NCI-H128 (cell line): Measurements from ENCODE around the gene RAI2.
"Not testable (repeated sequence)": the region's sequence is repeated elsewhere in the genome, so short reads cannot be mapped to it uniquely, and the experiment has no call there.

ENCODE experiments used
- DNase-seq: peaks from one replicate; lab custom pipeline; 2025; ENCODE audit not compliant: unreplicated experiment; lab: John Stamatoyannopoulos, UW

RAI2 gene

DNA sequence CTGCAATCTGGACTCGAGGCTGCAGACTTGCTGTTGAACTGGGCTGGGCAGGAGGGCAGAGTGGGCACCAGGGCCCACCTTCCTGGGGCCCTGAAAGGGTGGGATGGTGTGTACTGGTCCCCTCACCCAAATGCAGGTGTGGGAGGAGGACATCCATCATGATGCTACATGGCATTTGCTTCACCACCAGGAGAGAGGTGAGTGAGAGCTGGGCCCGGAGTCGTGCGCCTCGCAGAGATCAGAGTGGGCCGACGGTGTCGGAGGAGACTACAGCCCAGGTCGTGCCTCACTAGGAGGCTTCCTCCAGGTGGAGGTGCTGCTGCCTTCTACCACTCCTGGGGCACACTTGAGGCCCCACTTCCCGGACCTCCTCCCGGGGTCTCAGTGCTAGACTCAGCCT is 73.5 kb downstream of the RAI2 start:
- DNase-seq = no peak

DNA sequence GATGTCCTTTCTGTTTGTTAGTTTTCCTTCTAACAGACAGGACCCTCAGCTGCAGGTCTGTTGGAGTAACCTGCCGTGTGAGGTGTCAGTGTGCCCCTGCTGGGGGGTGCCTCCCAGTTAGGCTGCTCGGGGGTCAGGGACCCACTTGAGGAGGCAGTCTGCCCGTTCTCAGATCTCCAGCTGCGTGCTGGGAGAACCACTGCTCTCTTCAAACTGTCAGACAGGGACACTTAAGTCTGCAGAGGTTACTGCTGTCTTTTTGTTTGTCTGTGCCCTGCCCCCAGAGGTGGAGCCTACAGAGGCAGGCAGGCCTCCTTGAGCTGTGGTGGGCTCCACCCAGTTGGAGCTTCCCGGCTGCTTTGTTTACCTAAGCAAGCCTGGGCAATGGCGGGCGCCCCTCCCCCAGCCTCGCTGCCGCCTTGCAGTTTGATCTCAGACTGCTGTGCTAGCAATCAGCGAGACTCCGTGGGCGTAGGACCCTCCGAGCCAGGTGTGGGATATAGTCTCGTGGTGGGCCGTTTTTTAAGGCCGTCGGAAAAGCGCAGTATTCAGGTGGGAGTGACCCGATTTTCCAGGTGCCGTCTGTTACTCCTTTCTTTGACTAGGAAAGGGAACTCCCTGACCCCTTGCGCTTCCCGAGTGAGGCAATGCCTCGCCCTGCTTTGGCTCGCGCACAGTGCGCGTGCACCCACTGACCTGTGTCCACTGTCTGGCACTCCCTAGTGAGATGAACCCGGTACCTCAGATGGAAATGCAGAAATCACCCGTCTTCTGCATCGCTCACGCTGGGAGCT is 74.3 kb downstream of the RAI2 start:
- not testable (repeated sequence) for DNase-seq

DNA sequence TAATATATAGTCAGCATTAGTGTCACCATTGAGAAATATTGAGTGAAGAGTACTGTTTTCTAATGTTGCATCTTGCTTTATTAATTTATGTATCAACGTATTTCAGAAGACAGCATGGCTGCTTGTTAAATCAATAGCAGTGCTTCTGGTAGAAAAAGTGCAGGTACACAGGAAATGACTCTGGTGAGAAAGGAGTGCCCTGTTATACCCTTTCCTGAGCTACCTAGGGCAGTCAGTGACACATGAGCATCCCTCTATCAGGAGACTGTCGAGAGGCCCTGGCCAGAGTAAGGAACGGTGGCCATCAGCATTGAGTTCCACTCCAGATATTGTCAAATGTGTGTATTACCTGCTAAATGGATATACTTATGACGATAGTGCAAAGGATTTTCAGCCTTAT is 81.7 kb downstream of the RAI2 start:
- DNase-seq = no peak

DNA sequence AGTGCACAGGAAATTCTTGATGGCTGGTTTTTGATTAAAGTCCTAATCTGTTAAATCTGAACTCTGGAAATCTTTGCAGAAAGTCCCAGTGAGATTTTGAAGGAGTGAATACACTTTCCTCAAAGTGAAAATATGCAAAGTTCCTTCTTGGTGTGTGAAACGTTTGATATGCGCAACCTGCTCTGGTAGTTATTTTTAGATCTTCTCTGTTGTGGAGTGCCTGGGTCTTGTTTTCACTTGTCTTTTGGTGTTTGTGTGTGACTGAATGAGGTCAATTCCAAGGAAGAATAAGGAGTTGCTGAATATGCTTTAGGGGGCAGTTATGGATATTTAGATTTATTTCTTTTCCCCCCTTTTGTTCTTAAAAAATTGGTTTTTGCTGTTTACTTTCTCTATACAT is 82.1 kb downstream of the RAI2 start:
- DNase-seq = no peak

DNA sequence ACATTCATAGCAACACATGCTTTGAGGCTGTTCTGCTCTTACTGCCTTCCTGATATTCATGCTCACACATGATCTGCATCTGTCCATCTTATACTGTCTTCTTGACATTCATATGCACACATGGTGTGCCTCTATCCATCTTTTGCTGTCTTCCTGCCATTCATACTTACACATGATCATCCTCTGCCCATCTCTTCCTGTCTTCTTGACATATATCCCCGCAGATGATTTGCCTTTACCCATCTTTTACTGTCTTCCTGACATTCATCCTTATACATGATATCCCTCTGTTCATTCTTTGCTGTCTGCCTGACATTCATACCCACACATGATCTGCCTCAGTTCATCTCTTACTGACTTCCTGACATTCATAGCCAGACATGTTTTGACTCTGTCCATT is 87.0 kb downstream of the RAI2 start:
- no peak for DNase-seq

DNA sequence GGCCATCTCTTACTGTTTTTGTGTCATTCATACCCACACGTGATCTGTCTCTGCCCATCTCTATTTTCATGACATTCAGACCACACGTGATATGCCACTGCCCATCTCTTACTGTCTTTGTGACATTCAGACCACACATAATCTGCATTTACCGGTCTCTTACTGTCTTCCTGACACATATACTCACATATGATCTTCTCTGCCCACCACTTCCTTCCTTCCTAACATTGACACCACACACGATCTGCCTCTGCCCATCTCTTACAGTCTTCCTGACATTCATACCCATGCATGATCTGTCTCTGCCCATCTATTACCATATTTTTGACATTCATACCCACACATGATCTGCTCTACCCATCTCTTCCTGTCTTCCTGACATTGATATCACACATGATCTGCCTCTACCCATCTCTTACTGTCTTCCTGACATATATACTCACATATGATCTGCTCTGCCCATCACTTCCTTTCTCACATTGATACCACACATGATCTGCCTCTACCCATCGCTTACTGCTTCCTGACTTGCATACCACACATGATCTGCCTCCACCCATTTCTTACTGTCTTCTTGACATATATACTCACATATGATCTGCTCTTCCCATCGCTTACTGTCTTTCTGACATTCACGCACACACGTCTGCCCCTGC is 87.7 kb downstream of the RAI2 start:
- no peak for DNase-seq

DNA sequence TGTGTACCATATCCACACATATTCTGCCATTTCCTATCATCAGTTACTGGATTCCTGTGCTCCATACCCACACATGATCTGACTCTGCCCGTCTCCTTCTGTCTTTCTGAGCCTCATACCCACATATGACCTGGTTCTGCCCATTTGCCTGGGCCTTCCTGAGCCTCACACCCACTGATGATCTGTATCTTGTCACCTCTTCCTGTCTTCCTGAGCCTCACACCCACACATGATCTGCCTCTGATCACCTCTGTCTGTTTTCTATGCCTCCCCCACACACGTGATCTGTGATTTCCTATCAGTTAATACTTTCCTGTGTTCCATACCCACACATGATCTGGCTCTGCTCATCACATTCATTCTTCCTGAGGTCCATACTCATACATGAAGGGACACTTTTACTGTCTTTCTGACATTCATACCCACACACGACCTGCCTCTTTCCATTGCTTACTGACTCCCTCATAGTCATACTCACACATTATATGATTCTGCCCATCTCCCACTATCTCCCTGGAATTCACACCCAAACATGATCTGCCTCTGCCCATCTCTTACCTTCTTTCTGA is 91.3 kb downstream of the RAI2 start:
- DNase-seq = no peak

DNA sequence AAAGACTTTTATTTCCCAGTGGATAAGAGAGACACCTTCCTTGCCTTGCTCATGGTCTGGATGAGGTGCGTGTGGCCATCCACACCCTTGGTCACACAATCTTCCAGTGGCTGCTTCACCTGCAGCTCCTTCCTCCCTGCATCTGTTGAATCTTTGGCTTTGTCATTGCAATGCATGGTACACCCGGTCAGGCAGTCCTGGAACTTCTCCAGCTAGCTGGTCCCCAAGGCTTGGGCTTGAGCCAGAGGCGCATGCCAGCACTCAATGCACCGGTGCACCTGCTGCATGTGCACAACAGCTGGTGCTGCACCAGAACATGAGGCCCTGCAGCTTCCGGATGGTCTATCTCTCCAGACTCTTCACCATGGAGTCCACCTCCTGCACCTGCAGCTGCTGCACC is 92.1 kb downstream of the RAI2 start:
- DNase-seq = no peak

DNA sequence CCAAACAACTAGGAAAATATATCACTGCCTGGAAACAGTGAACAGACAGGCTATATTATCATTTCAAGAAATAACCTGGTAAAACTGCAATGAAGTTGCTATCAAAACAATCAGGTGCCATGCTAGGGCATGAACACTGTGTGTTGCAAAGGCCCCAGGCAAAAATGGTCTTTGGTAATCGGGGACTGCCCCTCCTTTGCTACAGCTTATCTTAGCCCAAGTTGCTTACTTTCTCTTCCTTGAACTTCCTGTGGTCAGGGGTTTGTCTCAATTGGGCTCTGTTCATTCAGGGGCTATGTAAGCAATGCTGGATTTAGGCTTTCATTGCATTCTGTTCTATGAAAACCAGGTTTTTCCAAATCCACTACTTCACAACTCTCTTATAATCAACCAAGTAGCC is 93.4 kb downstream of the RAI2 start:
- DNase-seq = no peak

DNA sequence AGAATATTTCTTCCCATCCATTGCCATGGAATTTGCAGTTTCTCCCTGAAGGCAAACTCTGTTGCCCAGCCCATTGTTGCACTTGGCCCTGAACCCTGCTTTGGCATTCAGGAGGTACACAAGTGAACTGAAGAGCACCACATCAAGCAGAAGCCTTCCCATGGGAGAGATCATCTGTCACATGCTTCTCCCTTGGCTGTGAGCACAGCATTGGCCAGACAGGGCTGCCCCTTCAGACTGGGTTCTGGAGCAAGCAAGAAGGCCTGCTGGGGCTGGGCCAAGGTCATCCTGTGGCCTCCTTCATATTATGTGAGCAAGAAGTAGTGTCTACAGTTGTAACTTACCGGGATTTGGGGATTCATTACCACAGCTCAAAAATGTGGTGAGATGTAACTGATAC is 101.1 kb downstream of the RAI2 start:
- DNase-seq = no peak

DNA sequence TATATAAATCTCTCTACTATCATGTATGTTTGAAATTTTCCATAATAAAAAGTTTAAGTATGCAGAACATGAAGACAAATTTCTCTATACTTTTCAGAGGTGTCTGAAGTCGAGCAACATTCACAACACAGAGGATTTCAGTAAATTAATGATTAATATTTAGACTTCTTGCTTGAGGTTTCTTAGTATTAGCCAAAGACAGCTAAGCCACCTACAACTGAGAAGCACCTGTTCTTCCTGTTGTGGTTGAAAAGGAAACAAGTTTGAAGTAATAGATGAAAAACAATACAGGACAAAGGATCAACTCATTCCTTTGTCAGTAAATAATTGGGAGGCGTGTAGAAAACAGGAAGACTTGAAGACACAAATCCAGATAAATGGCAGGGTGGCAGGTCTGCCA is 102.7 kb downstream of the RAI2 start:
- DNase-seq = no peak

DNA sequence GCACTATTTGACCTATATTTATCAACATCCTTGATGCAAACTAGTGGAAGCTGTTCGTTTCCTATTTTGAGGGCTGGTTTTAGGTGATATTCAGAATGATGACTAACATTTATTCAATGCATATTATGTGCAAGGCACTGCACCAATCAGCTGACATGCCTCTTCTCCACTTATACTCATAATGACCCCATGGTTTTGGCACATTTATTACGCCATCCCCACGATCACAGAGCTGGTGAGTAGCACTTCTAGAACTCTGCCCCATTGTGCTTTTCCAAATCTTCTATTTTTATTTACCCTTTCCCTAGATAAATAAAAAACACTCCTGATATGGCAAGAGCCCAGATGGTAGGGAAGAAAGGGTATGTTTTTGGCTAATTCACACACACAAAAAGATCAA is 110.7 kb downstream of the RAI2 start:
- no peak for DNase-seq
